Activated CD8-positive, alpha-beta memory T cell treated with anti-CD3 and anti-CD28 coated beads, Interleukin-2, amount 50 U/mL, for 24 hours (primary cell): ENCODE measurements around the gene NAGPA.
"Not testable (repeated sequence)": the region's sequence is repeated elsewhere in the genome, so short reads cannot be mapped to it uniquely, and the experiment has no call there.

Source experiments
- DNase-seq: peaks from one replicate; pipeline ENCODE4 v3.0.0-alpha.2; 2020; ENCODE audit errors: extremely low read depth

NAGPA gene, protein sequence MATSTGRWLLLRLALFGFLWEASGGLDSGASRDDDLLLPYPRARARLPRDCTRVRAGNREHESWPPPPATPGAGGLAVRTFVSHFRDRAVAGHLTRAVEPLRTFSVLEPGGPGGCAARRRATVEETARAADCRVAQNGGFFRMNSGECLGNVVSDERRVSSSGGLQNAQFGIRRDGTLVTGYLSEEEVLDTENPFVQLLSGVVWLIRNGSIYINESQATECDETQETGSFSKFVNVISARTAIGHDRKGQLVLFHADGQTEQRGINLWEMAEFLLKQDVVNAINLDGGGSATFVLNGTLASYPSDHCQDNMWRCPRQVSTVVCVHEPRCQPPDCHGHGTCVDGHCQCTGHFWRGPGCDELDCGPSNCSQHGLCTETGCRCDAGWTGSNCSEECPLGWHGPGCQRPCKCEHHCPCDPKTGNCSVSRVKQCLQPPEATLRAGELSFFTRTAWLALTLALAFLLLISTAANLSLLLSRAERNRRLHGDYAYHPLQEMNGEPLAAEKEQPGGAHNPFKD

DNA sequence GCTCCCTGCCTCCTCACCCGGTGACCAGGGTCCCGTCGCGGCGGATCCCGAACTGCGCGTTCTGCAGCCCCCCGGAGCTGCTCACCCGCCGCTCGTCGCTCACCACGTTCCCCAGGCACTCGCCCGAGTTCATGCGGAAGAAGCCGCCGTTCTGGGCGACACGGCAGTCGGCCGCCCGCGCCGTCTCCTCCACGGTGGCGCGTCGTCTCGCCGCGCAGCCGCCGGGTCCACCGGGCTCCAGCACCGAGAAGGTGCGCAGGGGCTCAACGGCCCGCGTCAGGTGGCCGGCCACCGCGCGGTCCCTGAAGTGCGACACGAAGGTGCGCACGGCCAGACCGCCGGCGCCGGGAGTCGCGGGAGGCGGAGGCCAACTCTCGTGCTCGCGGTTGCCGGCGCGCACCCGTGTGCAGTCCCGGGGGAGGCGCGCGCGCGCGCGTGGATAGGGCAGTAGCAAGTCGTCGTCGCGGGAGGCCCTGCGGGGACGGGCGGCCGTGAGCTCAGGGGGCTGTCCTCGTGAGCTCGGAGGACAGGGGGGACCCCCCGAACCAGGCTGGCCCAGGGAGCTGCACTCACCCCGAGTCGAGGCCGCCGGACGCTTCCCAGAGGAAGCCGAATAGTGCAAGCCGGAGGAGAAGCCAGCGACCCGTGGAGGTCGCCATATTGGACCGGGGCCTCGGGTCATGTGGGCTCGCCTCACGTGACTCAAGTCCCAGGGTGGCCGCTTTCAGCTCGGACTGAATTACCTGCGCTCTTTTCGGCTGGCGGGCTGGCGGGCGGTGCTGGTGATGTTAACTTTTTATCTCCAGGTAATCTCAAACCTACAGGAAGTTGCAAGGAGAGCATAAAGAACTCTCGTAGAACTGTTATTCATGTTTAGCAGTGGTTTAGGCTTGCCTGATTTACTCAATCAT is at the start of gene NAGPA:
Gene NAGPA, minus strand, starts transcription at position 680 of the 911 bp plus-strand sequence. Its CDS starts 21 bp downstream, at position 659.
- DNase-seq, result peak; percentile 57

DNA sequence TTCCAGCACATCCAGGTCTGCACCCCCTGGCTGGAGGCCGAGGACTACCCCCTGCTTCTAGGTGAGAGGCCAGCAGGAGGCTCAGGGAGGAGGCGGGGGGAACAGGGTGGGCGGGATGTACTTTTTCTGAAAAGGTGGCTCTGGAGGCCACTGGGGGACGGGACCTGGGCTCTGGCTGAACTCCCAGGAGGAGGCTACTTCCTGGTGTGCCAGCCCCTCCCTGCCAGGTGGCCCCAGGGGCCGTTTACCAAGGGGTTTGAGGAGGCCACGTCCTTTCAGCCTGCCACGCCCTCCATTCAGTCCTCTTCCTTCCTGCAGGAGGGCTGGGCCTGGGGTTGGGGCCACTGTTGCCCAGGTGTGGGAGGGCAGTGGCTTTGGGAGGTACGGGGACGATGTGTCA is 47.3 kb upstream of the NAGPA start:
- not testable (repeated sequence) for DNase-seq

- not testable (repeated sequence) for DNase-seq
These were observed 46.7 kb upstream of the NAGPA start for GRCh38 chr16:5080461-5080860.

DNA sequence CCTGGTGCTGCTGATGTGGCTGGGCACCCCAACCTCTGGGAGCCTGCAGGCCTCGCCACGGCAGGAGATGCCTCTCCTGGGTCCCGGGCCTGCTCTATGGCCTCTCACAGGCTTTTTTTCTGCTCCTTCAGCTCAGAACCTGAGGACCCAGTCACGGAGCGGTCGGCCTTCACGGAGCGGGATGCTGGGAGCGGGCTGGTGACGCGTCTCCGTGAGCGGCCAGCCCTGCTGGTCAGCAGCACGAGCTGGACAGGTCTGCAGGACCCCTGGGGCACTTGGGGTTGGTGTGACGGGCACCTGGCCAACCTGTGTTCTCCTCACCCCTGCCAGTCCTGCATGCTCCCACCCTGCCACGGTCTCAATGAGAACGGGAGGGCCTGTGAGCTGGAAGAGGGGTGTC is 44.9 kb upstream of the NAGPA start:
- no peak for DNase-seq

- no peak for DNase-seq
These were observed 43.6 kb upstream of the NAGPA start for GRCh38 chr16:5077304-5077703.

GRCh38 chr16:5075637-5076036 is 41.9 kb upstream of the NAGPA start:
- DNase-seq, result no peak

DNA sequence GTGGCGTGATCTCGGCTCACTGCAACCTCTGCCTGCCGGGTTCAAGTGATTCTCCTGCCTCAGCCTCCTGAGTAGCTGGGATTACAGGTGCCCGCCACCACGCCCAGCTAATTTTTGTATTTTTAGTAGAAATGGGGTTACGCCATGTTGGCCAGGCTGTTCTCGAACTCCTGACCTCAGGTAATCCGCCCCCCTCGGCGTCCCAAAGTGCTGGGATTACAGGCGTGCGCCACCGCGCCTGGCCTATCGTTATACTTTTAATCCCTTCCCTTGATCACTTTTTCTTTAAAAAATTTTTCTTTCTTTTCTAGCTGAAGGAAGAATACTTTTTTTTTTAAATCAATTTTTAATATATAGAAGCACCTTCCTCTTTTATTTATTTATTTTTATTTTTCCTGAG is 40.0 kb upstream of the NAGPA start:
- DNase-seq, result not testable (repeated sequence)

DNA sequence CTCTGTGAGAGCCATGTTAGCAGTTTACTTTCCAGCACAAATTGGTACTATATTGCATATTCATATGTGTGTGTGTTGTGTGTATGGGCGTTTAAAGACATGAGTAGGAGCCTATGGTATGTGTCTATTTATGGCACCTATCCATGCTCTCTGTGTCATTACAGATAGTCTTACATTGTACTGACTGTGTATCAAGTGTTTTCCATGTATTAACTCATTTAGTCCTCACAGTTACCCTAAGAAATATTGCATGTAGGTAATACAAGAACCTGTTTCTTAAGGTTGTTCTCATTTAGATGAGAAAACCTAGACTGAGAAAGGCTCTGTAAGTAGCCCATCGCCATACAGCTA is 39.5 kb upstream of the NAGPA start:
- DNase-seq, result no peak

- DNase-seq, result no peak
These were observed 38.9 kb upstream of the NAGPA start for GRCh38 chr16:5072334-5073278.

DNA sequence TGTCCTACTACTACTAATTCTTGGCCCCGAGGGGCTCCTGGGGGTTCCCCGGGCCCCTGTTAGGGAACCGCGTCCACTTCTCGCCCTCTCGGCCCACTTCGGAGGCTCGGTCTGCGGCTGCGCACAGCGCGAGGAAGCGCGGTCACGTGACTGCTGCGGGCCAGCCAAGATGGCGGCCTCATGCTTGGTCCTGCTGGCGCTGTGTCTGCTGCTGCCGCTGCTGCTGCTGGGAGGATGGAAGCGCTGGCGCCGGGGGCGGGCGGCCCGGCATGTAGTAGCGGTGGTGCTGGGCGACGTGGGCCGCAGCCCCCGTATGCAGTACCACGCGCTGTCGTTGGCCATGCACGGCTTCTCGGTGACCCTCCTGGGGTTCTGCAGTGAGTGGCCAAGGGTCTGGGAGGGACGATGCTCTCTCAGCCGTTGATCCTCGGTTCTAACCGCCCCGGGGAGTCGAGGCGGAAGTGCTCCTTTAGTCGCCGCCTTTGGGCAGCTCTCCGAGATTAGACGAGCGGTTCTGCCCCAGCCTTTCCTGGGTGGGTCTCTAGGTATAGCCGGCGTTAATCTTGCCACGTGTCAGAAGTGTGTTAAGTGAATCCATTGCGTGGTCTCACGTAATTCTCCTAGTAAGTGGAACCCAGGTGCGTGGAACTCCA is 38.1 kb upstream of the NAGPA start, which contains the start of gene ALG1:
Gene ALG1, plus strand, starts transcription at position 163 of the 653 bp plus-strand sequence. Its CDS starts 7 bp downstream, at position 170.
- DNase-seq, result peak; percentile 70

- no peak for DNase-seq
These were observed 37.6 kb upstream of the NAGPA start for GRCh38 chr16:5071341-5071680.

GRCh38 chr16:5070431-5071186 is 36.9 kb upstream of the NAGPA start:
- DNase-seq, result no peak

- DNase-seq, result no peak
These were observed 36.1 kb upstream of the NAGPA start for GRCh38 chr16:5069854-5070253.

DNA sequence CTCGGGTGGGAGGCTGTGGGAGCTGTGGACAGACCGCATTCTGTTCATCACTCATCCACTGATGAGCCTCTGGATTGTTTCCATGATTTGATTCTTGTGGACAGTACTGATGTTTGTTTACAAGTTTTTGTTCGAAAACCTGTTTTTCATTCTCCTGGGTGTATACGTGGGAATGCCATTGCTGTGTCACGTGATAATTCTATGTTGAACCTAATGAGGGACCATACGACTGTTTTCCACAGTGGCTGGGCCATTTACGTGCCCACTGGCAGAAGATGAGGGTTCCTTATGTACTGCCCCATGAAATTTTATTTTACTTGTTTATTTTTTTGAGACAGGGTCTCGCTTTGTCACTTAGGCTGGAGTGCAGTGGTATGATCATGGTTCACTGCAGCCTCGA is 35.3 kb upstream of the NAGPA start:
- DNase-seq, result no peak

DNA sequence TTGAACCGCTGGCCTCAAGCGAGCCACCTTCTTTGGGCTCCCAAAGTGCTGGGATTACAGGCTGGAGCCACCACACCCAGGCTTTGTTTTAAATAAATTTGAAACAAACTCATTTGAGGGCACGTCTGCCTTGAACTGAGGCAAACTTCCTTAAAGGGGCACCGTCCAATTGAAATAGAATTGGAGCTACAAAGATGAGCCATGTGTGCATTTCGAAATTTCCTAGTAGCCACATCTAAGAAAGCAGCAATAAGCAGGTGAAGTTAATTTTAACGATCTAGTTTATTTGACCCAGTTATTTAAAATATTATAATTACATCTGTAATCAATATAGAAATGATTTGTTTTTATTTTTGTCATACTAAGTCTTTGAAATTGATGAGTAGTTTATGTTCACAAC is 32.8 kb upstream of the NAGPA start:
- no peak for DNase-seq

GRCh38 chr16:5065813-5066212 is 32.1 kb upstream of the NAGPA start, which contains the start of gene C16orf89:
Gene C16orf89, minus strand, starts transcription at chr16:5065956. Its CDS starts 48 bp downstream, at chr16:5065908.
- no peak for DNase-seq

- no peak for DNase-seq
These were observed 31.6 kb upstream of the NAGPA start for GRCh38 chr16:5065326-5065725.

- no peak for DNase-seq
These were observed 31.2 kb upstream of the NAGPA start for GRCh38 chr16:5064915-5065314.

DNA sequence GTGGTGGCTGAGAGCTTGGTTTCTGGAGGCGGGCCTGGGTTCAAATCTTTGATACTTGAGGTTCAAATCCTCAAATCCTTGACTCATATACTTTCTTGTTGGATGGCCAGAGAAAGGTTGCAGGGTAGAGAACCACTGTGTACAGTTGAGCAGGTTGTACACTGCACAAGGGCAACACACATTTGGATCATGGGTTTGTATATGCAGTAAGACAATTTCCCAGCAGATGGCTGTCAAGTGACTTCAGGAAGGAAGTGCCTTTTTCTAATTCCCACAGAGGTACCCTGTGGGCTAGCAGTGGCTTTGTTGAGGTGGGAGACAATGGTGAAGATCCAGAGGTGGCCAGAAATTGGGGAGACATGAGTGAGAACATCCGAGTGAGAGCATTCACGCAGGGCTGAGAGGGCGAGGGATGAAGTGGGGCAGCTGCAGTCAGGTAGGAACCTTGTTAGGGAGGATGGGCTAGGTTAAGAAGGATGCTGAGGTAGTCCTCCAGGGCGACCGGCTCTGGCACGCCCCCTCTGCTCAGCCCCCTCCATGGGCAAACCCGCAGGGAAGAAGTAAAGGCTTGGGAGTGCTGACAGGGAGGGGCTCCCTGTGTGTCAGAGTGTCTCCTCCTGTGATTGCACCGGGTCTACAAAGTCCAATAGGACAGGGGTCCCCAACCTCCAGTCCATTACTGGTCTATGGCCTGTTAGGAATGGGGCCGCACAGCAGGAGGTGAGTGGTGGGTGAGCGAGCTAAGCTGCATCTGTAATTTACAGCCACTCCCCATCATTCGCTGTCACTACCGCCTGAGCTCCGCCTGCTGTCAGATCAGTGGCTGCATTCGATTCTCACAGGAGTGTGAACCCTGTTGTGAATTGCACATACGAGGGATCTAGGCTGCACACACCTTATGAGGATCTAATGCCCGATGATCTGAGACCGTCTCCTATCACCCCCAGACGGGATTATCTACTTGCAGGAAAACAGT is 29.3 kb upstream of the NAGPA start:
- no peak for DNase-seq
